Mesendoderm (in vitro differentiated cells): Measurements from ENCODE around the gene SOX8.

Source experiments
- DNase-seq: peaks from one replicate; pipeline ENCODE4 v3.0.0; 2013
- H2AK5ac ChIP-seq: 2 replicates; pipeline ENCODE4 v1.6.1; 2013; ENCODE audit warnings: low read length, inconsistent platforms
- H2BK120ac ChIP-seq: 2 replicates; pipeline ENCODE4 v1.6.1; 2013; ENCODE audit warnings: low read depth, mild to moderate bottlenecking, low read length, moderate library complexity, mixed read lengths
- H2BK15ac ChIP-seq: replicated peaks from 2 replicates; pipeline ENCODE4 v1.6.1; 2013; ENCODE audit warnings: low read depth, mild to moderate bottlenecking, moderate library complexity
- H2BK5ac ChIP-seq: 2 replicates; pipeline ENCODE4 v1.6.1; 2013; ENCODE audit warnings: low read length, inconsistent platforms
- H3K18ac ChIP-seq: 2 replicates; pipeline ENCODE4 v1.6.1; 2013; ENCODE audit warnings: mild to moderate bottlenecking, low read length, mixed read lengths
- H3K23ac ChIP-seq: one replicate; pipeline ENCODE4 v1.6.1; 2013; ENCODE audit warnings: low read length
- H3K27ac ChIP-seq: 2 replicates; pipeline ENCODE4 v1.5.1; 2013; ENCODE audit warnings: low read depth, mild to moderate bottlenecking, inconsistent platforms, low read length, moderate library complexity
- H3K27me3 ChIP-seq: 2 replicates; pipeline ENCODE4 v1.6.1; 2013; ENCODE audit warnings: low read length, control low read depth, mild to moderate bottlenecking, inconsistent platforms; ENCODE audit not compliant: insufficient read depth, poor library complexity
- H3K36me3 ChIP-seq: 2 replicates; pipeline ENCODE4 v1.6.1; 2013; ENCODE audit warnings: low read length, inconsistent platforms; ENCODE audit not compliant: control insufficient read depth, insufficient read depth
- H3K4ac ChIP-seq: one replicate; pipeline ENCODE4 v1.6.1; 2013; ENCODE audit warnings: low read depth, mild to moderate bottlenecking, low read length, moderate library complexity
- H3K4me1 ChIP-seq: 2 replicates; pipeline ENCODE4 v1.6.1; 2013; ENCODE audit warnings: low read depth, low read length, inconsistent platforms; ENCODE audit not compliant: control insufficient read depth
- H3K4me2 ChIP-seq: 2 replicates; pipeline ENCODE4 v1.6.1; 2013; ENCODE audit warnings: low read length
- H3K4me3 ChIP-seq: 2 replicates; pipeline ENCODE4 v1.5.1; 2013; ENCODE audit warnings: mild to moderate bottlenecking, low read length
- H3K56ac ChIP-seq: one replicate; pipeline ENCODE4 v1.6.1; 2013; ENCODE audit warnings: low read length
- H3K79me1 ChIP-seq: 2 replicates; pipeline ENCODE4 v1.6.1; 2013; ENCODE audit warnings: low read length, inconsistent platforms
- H3K79me2 ChIP-seq: 2 replicates; pipeline ENCODE4 v1.6.1; 2013; ENCODE audit warnings: mild to moderate bottlenecking, low read length; ENCODE audit not compliant: control insufficient read depth, insufficient read depth
- H3K9ac ChIP-seq: 2 replicates; pipeline ENCODE4 v1.6.1; 2013; ENCODE audit warnings: low read length, inconsistent platforms
- H4K5ac ChIP-seq: one replicate; pipeline ENCODE4 v1.6.1; 2013; ENCODE audit warnings: low read length
- H4K8ac ChIP-seq: one replicate; pipeline ENCODE4 v1.6.1; 2013; ENCODE audit warnings: low read depth, mild to moderate bottlenecking, control low read depth, low read length, moderate library complexity
- WGBS: extraction: QIAGEN DNeasy Blood & Tissue Kit; methylation state at CpG from one replicate; pipeline ENCODE4 v1.1.7; 2013; ENCODE audit warnings: low lambda C conversion rate, missing lambda C conversion rate; ENCODE audit not compliant: insufficient coverage; ENCODE audit errors: extremely low coverage; 5-methylcytosine and 5-hydroxymethylcytosine counted together

SOX8 gene

DNA sequence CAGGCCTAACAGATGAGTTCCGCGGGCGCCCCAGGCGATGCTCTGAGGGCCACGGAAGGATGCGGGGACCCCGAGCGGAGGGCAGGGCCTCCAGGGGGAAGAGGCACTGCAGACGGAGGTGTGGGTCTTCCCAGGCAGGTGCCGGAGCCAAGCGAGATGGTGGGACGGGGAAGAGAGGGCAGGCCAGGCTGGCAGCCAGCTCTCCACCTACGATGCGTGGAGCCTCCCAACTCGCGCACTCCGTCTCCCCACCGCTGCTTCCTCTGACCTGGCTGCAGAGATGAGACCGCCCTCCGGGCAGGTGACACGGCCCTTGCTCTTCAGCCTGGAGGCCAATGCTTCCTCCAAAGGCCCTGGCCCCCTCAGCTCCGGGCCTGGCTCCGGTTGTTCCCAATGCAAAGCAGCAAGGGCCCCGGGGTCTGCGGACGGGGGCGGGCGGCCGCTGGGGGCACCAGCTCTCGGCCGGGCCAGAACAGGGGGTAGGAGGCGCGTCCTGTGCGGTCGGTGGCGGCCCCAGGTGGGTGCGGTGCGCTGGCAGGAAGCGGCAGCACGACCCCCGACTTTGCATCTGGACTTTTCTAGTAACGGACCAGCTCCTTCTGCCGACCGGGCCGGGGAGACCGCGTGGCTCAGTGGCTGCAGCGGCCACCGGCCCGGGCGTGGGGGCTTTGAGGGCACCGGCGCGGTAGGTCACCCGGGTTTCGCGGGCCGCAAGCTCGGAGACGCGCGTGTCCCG, 1.5 kb upstream of the SOX8 start:
- H2BK120ac ChIP-seq: no peak overlapping the region
- H2BK5ac ChIP-seq: no peak overlapping the region
- no peak overlapping the region for H3K27ac ChIP-seq
- H3K79me2 ChIP-seq: no peaks in the 10 kb centered on the region
- no peak overlapping the region for H4K8ac ChIP-seq
- H3K4me1 ChIP-seq: no peaks in the 10 kb centered on the region
- H3K18ac ChIP-seq: no peak overlapping the region
- no peak overlapping the region for H3K4ac ChIP-seq
- no peak overlapping the region for H3K4me3 ChIP-seq
- no CpG with 5 or more reads among the region's 63 CpGs for WGBS
- peak overlapping the region; percentile 38 for H3K4me2 ChIP-seq
- no peak overlapping the region for H2AK5ac ChIP-seq
- H3K36me3 ChIP-seq: no peaks in the 10 kb centered on the region
- H2BK15ac ChIP-seq: no peak overlapping the region
- DNase-seq: peak; percentile 42
- no peaks in the 10 kb centered on the region for H3K79me1 ChIP-seq
- no peak overlapping the region for H3K23ac ChIP-seq
- H3K27me3 ChIP-seq: peaks cover 17% of the 10 kb centered on the region
- H3K9ac ChIP-seq: peak overlapping the region; percentile 48
- peak overlapping the region; percentile 64 for H3K56ac ChIP-seq
- no peak overlapping the region for H4K5ac ChIP-seq

DNA sequence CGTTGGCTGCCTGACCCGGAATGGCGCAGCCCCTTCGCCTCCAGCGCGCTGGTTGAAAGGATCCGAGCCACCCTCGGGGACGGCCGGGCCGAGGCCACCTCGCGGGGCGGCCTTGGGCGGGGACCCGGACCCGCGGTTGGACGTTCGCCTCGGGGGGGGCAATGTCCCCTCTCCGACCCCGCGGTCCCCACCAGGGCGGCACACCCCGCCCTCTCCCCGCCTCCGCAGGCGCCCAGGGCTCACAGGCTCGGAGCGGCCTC, 1.0 kb upstream of the SOX8 start:
- H3K79me2 ChIP-seq: no peaks in the 10 kb centered on the region
- H3K36me3 ChIP-seq: no peaks in the 10 kb centered on the region
- no peak overlapping the region for H4K5ac ChIP-seq
- H2BK5ac ChIP-seq: no peak overlapping the region
- peak overlapping the region; percentile 38 for H3K4me2 ChIP-seq
- H3K4me1 ChIP-seq: no peaks in the 10 kb centered on the region
- H2BK15ac ChIP-seq: no peak overlapping the region
- H3K9ac ChIP-seq: peak overlapping the region; percentile 48
- WGBS: no CpG with 5 or more reads among the region's 31 CpGs
- peaks cover 17% of the 10 kb centered on the region for H3K27me3 ChIP-seq
- no peak overlapping the region for H3K4ac ChIP-seq
- H3K79me1 ChIP-seq: no peaks in the 10 kb centered on the region
- no peak overlapping the region for H2BK120ac ChIP-seq
- no peak overlapping the region for H3K27ac ChIP-seq
- no peak overlapping the region for H2AK5ac ChIP-seq
- H3K4me3 ChIP-seq: no peak overlapping the region
- peak overlapping the region; percentile 64 for H3K56ac ChIP-seq
- no peak overlapping the region for H3K18ac ChIP-seq
- DNase-seq: no peak
- H4K8ac ChIP-seq: no peak overlapping the region
- no peak overlapping the region for H3K23ac ChIP-seq

DNA sequence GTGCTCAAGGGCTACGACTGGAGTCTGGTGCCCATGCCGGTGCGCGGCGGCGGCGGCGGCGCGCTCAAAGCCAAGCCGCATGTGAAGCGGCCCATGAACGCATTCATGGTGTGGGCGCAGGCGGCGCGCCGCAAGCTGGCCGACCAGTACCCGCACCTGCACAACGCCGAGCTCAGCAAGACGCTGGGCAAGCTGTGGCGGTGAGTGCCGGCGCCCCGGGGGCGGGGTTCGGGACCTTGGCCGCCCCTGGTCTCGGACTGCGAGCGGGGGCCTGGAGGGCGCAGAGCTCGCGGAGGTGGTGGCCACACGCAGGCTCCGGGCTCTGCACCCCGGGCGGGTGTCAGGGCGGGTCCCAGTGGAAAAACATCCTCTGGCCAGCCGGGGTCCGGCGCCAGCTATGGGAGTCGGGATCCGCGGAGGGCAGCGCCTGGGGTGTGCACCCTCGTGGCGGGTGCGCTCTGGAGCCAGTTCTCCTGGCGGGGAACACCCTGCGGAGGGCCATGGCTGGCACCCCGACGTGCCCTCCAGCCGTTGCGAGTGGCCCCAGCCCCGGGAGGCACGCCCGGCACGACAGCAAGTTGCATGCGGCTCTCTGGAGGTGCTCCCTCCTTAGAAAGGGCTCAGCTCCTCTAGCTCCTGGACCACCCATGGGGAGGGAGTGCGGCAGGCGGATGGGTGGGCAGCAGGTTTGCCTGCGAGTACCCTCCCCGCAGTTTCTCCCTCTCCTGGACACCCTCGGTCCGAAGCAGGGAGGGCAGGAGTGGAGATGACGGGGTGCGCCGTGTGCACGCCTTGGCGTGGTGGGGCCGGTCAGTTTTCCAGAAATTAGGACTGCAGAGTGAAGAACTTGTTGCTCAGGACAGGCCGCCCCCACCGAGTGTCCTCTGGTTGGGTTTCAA, 824 bp downstream of the SOX8 start:
- Histone ChIP-seq H3K18ac (no peak overlapping the region), H2AK5ac (no peak overlapping the region), H2BK15ac (no peak overlapping the region), H3K79me2 (no peaks in the 10 kb centered on the region), H3K27me3 (peaks cover 17% of the 10 kb centered on the region), H4K5ac (no peak overlapping the region), H3K56ac (no peak overlapping the region), H3K36me3 (no peaks in the 10 kb centered on the region), H3K23ac (no peak overlapping the region), H3K4me2 (peak overlapping the region; percentile 50), H3K9ac (no peak overlapping the region), H2BK5ac (no peak overlapping the region), H2BK120ac (no peak overlapping the region), H3K4ac (no peak overlapping the region), H3K79me1 (no peaks in the 10 kb centered on the region), H3K27ac (no peak overlapping the region), H4K8ac (no peak overlapping the region), H3K4me3 (no peak overlapping the region), H3K4me1 (no peaks in the 10 kb centered on the region)
- no CpG with 5 or more reads among the region's 76 CpGs for WGBS
- no peak for DNase-seq

DNA sequence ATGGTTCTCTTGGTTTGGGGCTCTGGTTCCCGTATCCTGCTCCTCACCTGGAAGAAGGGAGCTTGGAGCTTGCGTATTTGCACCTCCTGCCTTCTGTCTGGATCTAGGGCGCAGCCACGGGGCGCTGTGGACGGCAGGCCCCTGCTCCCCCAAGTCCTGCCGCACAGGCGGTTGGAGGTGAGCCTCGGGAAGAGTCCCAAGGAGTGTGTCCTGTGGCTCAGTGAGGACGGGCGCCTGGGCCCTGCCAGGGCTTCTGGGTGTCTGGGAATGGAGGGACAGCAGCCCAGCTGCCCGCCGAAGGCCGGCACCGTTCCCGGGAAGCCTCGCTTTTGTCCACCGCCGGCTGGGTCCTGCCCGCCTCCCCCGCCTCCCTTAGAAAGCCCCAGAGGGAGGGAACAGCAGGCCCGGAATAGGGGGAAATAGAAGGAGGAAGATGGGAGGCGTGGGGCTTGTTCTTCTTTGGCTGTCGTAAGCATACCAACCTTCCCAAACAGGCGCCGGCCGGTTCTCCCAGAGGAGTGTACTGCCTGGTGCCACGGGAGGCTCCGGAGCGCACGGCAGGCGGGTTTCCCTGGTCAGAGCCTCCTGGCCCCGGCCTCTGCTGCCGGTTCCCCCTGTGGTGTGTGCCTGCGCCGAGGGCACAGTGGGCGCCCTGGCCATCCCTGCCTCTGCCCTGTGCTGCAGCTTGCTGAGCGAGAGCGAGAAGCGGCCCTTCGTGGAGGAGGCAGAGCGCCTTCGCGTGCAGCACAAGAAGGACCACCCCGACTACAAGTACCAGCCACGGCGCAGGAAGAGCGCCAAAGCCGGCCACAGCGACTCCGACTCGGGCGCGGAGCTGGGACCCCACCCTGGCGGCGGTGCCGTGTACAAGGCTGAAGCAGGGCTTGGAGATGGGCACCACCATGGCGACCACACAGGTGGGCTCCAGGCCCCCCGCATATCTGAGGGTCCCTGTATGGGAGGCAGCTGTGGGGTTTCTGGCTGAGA, 1.8 kb downstream of the SOX8 start:
- Histone ChIP-seq H3K4me2 (no peak overlapping the region), H3K36me3 (no peaks in the 10 kb centered on the region), H3K23ac (no peak overlapping the region), H3K79me1 (no peaks in the 10 kb centered on the region), H3K27me3 (peaks cover 17% of the 10 kb centered on the region), H3K79me2 (no peaks in the 10 kb centered on the region), H3K9ac (no peak overlapping the region), H3K4ac (no peak overlapping the region), H3K56ac (no peak overlapping the region), H4K8ac (no peak overlapping the region), H3K4me1 (no peaks in the 10 kb centered on the region), H2BK5ac (no peak overlapping the region), H3K18ac (no peak overlapping the region), H2AK5ac (no peak overlapping the region), H4K5ac (no peak overlapping the region), H2BK15ac (no peak overlapping the region), H3K27ac (no peak overlapping the region), H3K4me3 (no peak overlapping the region), H2BK120ac (no peak overlapping the region)
- no CpG with 5 or more reads among the region's 59 CpGs for WGBS
- no peak for DNase-seq

DNA sequence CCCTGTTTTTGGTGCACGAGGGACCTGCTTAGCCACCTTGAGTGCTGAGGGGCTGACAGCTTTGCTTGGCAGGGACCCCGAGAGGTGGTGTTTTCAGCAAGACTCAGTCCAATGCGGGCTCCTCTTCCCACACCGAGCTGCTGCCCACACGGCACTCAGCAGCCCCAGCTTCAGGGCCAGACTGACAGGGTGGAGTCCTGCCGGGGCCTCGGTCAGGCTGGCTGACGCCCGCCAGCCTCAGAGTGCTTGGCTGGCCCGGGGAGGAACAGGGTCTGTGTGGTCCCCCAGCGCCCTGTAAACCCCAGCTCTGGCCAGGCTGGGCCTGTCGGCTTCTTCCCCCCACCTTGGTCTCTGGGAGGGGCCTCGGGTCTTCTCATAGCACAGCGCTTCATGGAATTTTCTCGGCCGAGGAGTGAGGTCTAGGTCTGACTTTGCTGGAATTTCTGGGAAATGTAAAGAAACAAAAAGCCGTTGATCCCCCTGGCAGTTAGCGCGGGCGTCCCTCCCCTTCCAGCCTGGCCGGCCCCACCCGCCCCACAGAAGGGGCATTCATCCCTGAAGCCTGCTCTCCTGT, 2.6 kb downstream of the SOX8 start:
- no peaks in the 10 kb centered on the region for H3K79me2 ChIP-seq
- no peak overlapping the region for H3K27ac ChIP-seq
- no peak overlapping the region for H2AK5ac ChIP-seq
- no peak overlapping the region for H2BK120ac ChIP-seq
- no peak overlapping the region for H4K5ac ChIP-seq
- H3K27me3 ChIP-seq: peaks cover 17% of the 10 kb centered on the region
- no peak for DNase-seq
- H3K79me1 ChIP-seq: no peaks in the 10 kb centered on the region
- H3K56ac ChIP-seq: no peak overlapping the region
- no peak overlapping the region for H2BK15ac ChIP-seq
- no peak overlapping the region for H3K18ac ChIP-seq
- H2BK5ac ChIP-seq: no peak overlapping the region
- no peaks in the 10 kb centered on the region for H3K4me1 ChIP-seq
- no peak overlapping the region for H3K9ac ChIP-seq
- H3K4ac ChIP-seq: no peak overlapping the region
- no peak overlapping the region for H3K23ac ChIP-seq
- no peak overlapping the region for H3K4me2 ChIP-seq
- no CpG with 5 or more reads among the region's 22 CpGs for WGBS
- H4K8ac ChIP-seq: no peak overlapping the region
- no peaks in the 10 kb centered on the region for H3K36me3 ChIP-seq
- no peak overlapping the region for H3K4me3 ChIP-seq
